RWPE2 (cell line): Measurements from ENCODE around the gene SRSF8.
A peak's percentile ranks its signal among the peaks of the same experiment; 100 is the strongest.
"Not testable (repeated sequence)": the region's sequence is repeated elsewhere in the genome, so short reads cannot be mapped to it uniquely, and the experiment has no call there.

ENCODE experiments used
- ATAC-seq: fragments of 200-7000 bp; cut with Tn5 transposase; 3 replicates; pipeline ENCODE4 v1.9.1; 2021; ENCODE audit warnings: low read depth
- DNase-seq: peaks from one replicate; pipeline ENCODE4 v3.0.0-alpha.2; 2020; ENCODE audit warnings: low spot score
- H3K27ac ChIP-seq: fragments of 450-650 bp; 2 replicates; pipeline ENCODE4 v1.5.1; 2017; ENCODE audit warnings: mild to moderate bottlenecking; ENCODE audit not compliant: poor library complexity, severe bottlenecking
- H3K27me3 ChIP-seq: fragments of 250-450 bp; sonication (Bioruptor Pico); 2 replicates; pipeline ENCODE4 v1.5.1; 2021; ENCODE audit warnings: mild to moderate bottlenecking, moderate library complexity; ENCODE audit not compliant: insufficient read depth, poor library complexity, severe bottlenecking
- H3K36me3 ChIP-seq: fragments of 250-450 bp; sonication (Bioruptor Pico); 2 replicates; pipeline ENCODE4 v1.5.1; 2020; ENCODE audit warnings: low read depth, mild to moderate bottlenecking, moderate library complexity
- H3K4me1 ChIP-seq: fragments of 250-450 bp; sonication (Bioruptor Pico); 2 replicates; pipeline ENCODE4 v1.5.1; 2021; ENCODE audit warnings: mild to moderate bottlenecking, moderate library complexity; ENCODE audit not compliant: insufficient read depth, poor library complexity, severe bottlenecking
- H3K4me3 ChIP-seq: fragments of 250-450 bp; sonication (Bioruptor Pico); 2 replicates; pipeline ENCODE4 v1.5.1; 2021; ENCODE audit warnings: mild to moderate bottlenecking, moderate library complexity; ENCODE audit not compliant: severe bottlenecking
- H3K9me3 ChIP-seq: fragments of 250-450 bp; sonication (Bioruptor Pico); 2 replicates; pipeline ENCODE4 v1.5.1; 2021; ENCODE audit warnings: mild to moderate bottlenecking, moderate library complexity; ENCODE audit not compliant: severe bottlenecking
- TF ChIP-seq, protein P1 (sequence below): fragments of 450-650 bp; IDR thresholded peaks from one replicate; pipeline ENCODE4 v1.5.1; 2017; ENCODE audit warnings: mild to moderate bottlenecking, moderate library complexity; ENCODE audit not compliant: poor library complexity, severe bottlenecking

Gene SRSF8

DNA sequence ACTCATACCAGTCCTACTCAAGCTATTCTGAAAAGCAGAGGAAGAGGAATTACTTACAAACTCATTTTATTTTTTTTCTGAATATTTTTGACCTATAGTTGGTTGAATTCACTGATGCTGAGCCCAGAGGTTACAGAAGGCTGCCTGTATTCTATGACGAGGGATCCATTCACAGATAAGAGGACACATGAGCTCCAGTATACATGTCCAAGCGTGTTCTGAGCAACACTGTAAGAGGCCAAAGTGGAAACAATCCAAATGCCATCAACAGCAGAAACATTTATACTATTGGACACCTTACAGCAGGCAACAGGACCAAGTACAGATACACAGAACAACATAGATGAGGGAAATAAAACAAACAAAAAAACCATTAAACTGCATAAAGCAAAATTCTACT is 31.4 kb upstream of the SRSF8 start:
- Histone ChIP-seq H3K4me3 (no peak overlapping the region), H3K4me1 (peaks cover 5% of the 10 kb centered on the region), H3K36me3 (no peaks in the 10 kb centered on the region), H3K27ac (no peak overlapping the region), H3K9me3 (no peaks in the 10 kb centered on the region), H3K27me3 (no peaks in the 10 kb centered on the region)
- DNase-seq (no peak), ATAC-seq (peak; percentile 77)
- TF ChIP-seq, protein P1, sequence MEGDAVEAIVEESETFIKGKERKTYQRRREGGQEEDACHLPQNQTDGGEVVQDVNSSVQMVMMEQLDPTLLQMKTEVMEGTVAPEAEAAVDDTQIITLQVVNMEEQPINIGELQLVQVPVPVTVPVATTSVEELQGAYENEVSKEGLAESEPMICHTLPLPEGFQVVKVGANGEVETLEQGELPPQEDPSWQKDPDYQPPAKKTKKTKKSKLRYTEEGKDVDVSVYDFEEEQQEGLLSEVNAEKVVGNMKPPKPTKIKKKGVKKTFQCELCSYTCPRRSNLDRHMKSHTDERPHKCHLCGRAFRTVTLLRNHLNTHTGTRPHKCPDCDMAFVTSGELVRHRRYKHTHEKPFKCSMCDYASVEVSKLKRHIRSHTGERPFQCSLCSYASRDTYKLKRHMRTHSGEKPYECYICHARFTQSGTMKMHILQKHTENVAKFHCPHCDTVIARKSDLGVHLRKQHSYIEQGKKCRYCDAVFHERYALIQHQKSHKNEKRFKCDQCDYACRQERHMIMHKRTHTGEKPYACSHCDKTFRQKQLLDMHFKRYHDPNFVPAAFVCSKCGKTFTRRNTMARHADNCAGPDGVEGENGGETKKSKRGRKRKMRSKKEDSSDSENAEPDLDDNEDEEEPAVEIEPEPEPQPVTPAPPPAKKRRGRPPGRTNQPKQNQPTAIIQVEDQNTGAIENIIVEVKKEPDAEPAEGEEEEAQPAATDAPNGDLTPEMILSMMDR = no peak

DNA sequence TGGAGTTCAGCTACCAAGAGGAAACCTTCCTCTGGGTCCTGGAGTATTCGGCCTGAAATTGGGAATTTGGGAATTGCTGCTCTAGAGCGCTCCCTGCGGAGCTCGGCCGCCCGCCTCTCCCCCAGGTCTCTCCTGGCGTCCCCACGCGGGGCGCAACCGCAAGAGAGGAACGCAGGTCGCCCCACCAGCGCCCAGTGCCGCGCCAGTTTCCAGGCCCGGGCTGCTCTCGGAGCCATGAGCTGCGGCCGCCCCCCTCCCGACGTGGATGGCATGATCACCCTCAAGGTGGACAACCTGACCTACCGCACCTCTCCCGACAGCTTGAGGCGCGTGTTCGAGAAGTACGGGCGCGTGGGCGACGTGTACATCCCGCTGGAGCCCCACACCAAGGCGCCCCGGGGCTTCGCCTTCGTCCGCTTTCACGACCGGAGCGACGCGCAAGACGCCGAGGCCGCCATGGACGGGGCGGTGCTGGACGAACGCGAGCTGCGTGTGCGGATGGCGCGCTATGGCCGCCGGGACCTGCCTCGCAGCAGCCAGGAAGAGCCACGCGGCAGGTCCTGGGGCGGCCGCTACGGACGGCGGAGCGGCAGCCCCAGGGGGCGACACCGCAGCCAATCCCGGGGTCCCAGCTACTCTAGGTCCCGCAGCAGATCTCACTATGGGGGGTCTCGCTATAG is 29.2 kb upstream of the SRSF8 start:
- H3K27me3 ChIP-seq, H3K4me1 ChIP-seq, H3K4me3 ChIP-seq, ATAC-seq, H3K27ac ChIP-seq, H3K36me3 ChIP-seq, DNase-seq, H3K9me3 ChIP-seq: not testable (repeated sequence)

DNA sequence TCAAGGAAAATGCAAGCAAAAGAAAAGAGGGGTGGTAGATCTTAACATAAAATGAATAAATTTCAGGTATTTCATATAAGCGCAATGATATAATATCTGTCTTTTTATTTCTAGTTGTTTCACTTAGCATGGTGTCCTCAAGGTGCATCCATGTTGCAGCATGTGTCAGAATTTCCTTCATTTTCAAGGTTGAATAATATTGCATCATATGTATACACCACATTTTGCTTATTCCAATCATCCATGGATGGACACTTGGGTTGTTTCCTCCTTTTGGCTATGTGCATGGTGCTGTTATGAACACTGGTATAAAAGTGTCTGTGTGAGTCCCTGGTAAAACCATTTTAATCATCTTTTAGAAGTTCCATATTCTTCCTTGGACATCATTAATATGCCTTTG is 24.5 kb upstream of the SRSF8 start:
- no peak overlapping the region for H3K27ac ChIP-seq
- no peak overlapping the region for H3K4me3 ChIP-seq

DNA sequence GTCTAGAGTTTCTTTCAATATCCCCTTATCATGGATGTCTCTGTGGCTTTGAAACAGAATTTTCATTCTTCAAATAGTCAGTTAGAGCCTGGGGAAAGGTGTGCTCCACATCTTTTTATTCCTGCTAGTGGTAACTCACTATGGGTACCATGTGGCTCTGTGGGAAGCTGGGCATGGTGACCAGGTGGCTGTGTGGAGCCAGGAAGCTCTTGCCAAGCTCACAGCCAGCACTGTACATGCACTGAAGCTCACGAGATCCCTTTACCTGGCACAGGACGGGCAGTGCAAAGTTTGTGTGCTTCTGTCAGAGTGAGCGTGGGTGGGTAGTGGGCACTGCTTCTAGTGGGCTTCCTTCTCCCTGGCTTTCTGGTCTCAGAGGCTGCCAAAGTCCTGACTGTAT is 23.8 kb upstream of the SRSF8 start:
- TF ChIP-seq, protein P1 = no peak
- no peak overlapping the region for H3K27ac ChIP-seq
- no peak overlapping the region for H3K4me3 ChIP-seq
- H3K9me3 ChIP-seq = no peaks in the 10 kb centered on the region
- ATAC-seq (no peak; the same call in 2 of the 3 replicates), DNase-seq (no peak)
- H3K36me3 ChIP-seq = no peaks in the 10 kb centered on the region
- peaks cover 2% of the 10 kb centered on the region for H3K27me3 ChIP-seq
- H3K4me1 ChIP-seq = no peaks in the 10 kb centered on the region

More for the DNA sequence above, 24.5 kb upstream of the SRSF8 start:
- H3K4me1 ChIP-seq = no peaks in the 10 kb centered on the region
- H3K36me3 ChIP-seq = no peaks in the 10 kb centered on the region
- H3K27me3 ChIP-seq = peaks cover 2% of the 10 kb centered on the region
- no peaks in the 10 kb centered on the region for H3K9me3 ChIP-seq
- DNase-seq (no peak), ATAC-seq (no peak)
- TF ChIP-seq, protein P1 = no peak

DNA sequence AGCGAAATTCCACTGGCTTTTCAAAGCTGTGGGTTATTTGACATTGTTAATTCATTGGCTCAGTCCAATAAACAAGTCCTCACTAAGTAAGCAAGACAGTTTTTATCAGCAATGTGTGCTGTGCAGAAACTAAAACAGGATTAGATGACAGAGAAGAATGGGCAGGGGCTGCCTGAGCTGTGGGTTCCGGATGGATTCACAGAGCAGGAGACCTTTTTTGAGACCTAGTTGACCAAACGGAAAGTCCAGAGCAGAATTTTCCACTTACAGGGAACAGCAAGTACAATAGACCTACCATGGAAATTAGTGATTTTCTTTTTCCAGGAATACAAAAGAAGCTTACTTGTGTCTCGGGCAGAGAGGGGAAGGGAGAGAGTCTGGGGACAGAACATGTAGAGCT is 22.7 kb upstream of the SRSF8 start:
- Histone ChIP-seq H3K9me3 (no peaks in the 10 kb centered on the region), H3K4me1 (no peaks in the 10 kb centered on the region), H3K27ac (no peak overlapping the region), H3K27me3 (peaks cover 2% of the 10 kb centered on the region), H3K4me3 (no peak overlapping the region), H3K36me3 (no peaks in the 10 kb centered on the region)
- TF ChIP-seq, protein P1 = no peak
- DNase-seq (no peak), ATAC-seq (no peak)
